CD4-positive, alpha-beta T cell (primary cell): ENCODE data around the gene ARHGAP29. TPM values are rescaled to one million over a fixed set of nuclear protein-coding genes. Genes with fewer than 3 reads are reported as not detected.

Experiments used
- ATAC-seq: fragments of 200-7000 bp; cut with Tn5 transposase; one replicate; pipeline ENCODE4 v1.10.0; 2022; ENCODE audit warnings: mild to moderate bottlenecking; ENCODE audit not compliant: poor library complexity
- CTCF ChIA-PET: fragments of 350-600 bp; sonication (Branson Sonifier 250); formaldehyde crosslinking; loops from one replicate; lab custom pipeline; 2021; ENCODE audit warnings: antibody characterized with exemption, inconsistent platforms; lab: Charles Lee
- POLR2A ChIA-PET: fragments of 350-600 bp; sonication (Branson Sonifier 250); formaldehyde crosslinking; loops from one replicate; lab custom pipeline; 2021; ENCODE audit warnings: antibody characterized with exemption, inconsistent platforms; lab: Charles Lee
- DNase-seq, 14 experiments: peaks; one replicate each; pipeline ENCODE4 v3.0.0-alpha.2; 2013 to 2020; ENCODE audit warnings: mixed read lengths in 2 of 14
- H3K27ac ChIP-seq, 2 donors: one replicate each; pipeline versions ENCODE4 v1.5.1 to v1.7.0; 2013; ENCODE audit warnings: low read length in 2 of 2, low read depth in 1 of 2, mild to moderate bottlenecking in 1 of 2
- H3K27me3 ChIP-seq, 2 experiments: 1 replicate in 1 of 2; 2 replicates in 1 of 2; pipeline versions ENCODE4 v1.6.1 to v1.7.0; 2013; ENCODE audit warnings: low read length in 2 of 2, control low read depth in 1 of 2, mild to moderate bottlenecking in 1 of 2, moderate library complexity in 1 of 2; ENCODE audit not compliant: insufficient read depth in 2 of 2, control insufficient read depth in 1 of 2
- H3K36me3 ChIP-seq: one replicate; pipeline ENCODE4 v1.6.1; 2013; ENCODE audit warnings: low read length, control low read depth; ENCODE audit not compliant: insufficient read depth
- H3K4me1 ChIP-seq: one replicate; pipeline ENCODE4 v1.6.1; 2013; ENCODE audit warnings: low read length, control low read depth; ENCODE audit not compliant: insufficient read depth
- H3K4me3 ChIP-seq: one replicate; pipeline ENCODE4 v1.5.1; 2013; ENCODE audit warnings: mild to moderate bottlenecking, low read length, moderate library complexity
- H3K9me3 ChIP-seq, 2 experiments: 1 replicate in 1 of 2; 2 replicates in 1 of 2; pipeline versions ENCODE4 v1.6.1 to v1.7.0; 2013; ENCODE audit warnings: low read length in 2 of 2, mild to moderate bottlenecking in 2 of 2, control low read depth in 1 of 2, moderate library complexity in 1 of 2; ENCODE audit not compliant: control insufficient read depth in 1 of 2, insufficient read depth in 1 of 2
- H3K27ac Mint-ChIP-seq: one replicate; pipeline ENCODE4 v1.8.0; 2020; ENCODE audit warnings: mixed read lengths
- H3K27me3 Mint-ChIP-seq: one replicate; pipeline ENCODE4 v1.8.0; 2021; ENCODE audit warnings: mixed read lengths
- H3K36me3 Mint-ChIP-seq: one replicate; pipeline ENCODE4 v1.8.0; 2021; ENCODE audit warnings: low read depth, mixed read lengths
- H3K4me1 Mint-ChIP-seq: one replicate; pipeline ENCODE4 v1.8.0; 2021; ENCODE audit warnings: low read depth, mixed read lengths
- H3K4me3 Mint-ChIP-seq: one replicate; pipeline ENCODE4 v1.8.0; 2020; ENCODE audit warnings: mild to moderate bottlenecking, mixed read lengths
- H3K9me3 Mint-ChIP-seq: one replicate; pipeline ENCODE4 v1.8.0; 2020; ENCODE audit warnings: mixed read lengths
- intact Hi-C, 2 experiments: fragments of 100-400 bp; cut with DNase I in 1 of 2; cut with micrococcal nuclease in 1 of 2; formaldehyde crosslinking; loops; one replicate each; pipeline versions ENCODE4 v1.15.1 to v1.9.0; 2023 to 2025; cut with DNase I, micrococcal nuclease
- total RNA-seq, 174 experiments: library from RNA in 2 of 174; stranded (reverse) in 2 of 174; gene quantifications; one replicate each; pipeline ENCODE4 v1.2.3 and lab custom pipeline; 2021 to 2026
- TF ChIP-seq, protein P1 (sequence below): fragments of 200-600 bp; IDR thresholded peaks from one replicate; pipeline ENCODE4 v1.8.0; 2022; ENCODE audit warnings: antibody characterized with exemption, mild to moderate bottlenecking

The ARHGAP29 gene
- total RNA-seq, 2 experiments from 2014 or later: not detected

DNA sequence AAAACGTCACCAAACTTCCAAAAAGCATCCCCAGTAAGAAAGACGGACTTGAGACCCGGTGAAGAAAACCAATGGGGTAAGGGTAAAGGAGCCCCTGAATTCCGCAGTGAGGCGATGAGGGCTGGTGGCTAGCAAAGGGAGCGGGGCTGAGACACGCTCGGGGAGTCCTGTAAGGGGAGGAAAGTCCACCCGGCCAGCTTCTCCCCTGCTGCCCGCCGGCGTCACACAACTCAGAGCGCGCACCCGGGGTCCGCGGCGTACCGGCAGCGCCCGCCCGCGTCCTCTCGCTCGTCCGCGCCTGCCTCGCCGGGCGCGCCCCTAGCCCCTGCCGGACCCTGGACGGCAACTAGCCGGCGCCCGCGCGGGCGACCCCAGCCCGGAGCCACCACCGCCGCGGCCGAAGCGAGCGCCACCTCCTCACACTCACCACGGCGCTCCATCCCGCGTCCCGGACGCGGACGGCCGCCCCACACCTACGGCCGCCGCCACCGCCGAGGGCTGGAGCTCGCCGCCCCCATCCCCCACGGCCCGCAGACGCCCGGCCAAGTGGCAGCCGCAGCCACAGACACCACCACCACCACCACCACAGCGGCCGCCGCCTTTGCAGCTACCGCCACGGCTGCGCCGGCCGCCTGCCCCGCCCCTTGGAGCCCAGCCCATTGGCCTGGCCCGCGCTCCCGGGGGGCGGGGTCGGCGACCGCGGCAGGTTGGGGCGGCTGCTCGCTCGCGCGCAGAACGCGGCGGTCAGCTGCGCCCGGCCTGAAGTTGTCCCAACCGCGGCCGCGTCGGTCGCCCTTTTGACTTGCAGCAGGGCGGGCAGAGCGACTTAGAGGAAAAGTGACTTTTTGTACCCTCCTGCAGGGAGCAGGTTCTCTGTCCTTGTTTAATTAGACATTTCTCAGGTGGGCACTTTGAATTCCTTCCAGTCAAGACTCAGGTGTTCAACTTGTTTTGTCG, 10.0 kb upstream of the ARHGAP29 start:
- Histone ChIP-seq H3K27ac (no peak overlapping the region), H3K4me3 (no peak overlapping the region), H3K36me3 (no peaks in the 10 kb centered on the region), H3K4me1 (peaks cover 3% of the 10 kb centered on the region), H3K27me3 (peaks cover 23 to 62% of the 10 kb centered on the region in 2 experiments), H3K9me3 (peaks cover 0 to 12% of the 10 kb centered on the region in 2 experiments)
- ChIA-PET CTCF (no interaction called here), POLR2A (no interaction called here)
- TF ChIP-seq, protein P1, sequence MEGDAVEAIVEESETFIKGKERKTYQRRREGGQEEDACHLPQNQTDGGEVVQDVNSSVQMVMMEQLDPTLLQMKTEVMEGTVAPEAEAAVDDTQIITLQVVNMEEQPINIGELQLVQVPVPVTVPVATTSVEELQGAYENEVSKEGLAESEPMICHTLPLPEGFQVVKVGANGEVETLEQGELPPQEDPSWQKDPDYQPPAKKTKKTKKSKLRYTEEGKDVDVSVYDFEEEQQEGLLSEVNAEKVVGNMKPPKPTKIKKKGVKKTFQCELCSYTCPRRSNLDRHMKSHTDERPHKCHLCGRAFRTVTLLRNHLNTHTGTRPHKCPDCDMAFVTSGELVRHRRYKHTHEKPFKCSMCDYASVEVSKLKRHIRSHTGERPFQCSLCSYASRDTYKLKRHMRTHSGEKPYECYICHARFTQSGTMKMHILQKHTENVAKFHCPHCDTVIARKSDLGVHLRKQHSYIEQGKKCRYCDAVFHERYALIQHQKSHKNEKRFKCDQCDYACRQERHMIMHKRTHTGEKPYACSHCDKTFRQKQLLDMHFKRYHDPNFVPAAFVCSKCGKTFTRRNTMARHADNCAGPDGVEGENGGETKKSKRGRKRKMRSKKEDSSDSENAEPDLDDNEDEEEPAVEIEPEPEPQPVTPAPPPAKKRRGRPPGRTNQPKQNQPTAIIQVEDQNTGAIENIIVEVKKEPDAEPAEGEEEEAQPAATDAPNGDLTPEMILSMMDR: no peak
- Mint-ChIP-seq H3K4me3 (peak overlapping the region; percentile 80), H3K27ac (no peak overlapping the region), H3K36me3 (peaks cover 3% of the 10 kb centered on the region), H3K27me3 (peaks cover 87% of the 10 kb centered on the region), H3K9me3 (peaks cover 13% of the 10 kb centered on the region), H3K4me1 (peaks cover 11% of the 10 kb centered on the region)
- DNase-seq (peak in 3 of 14 experiments; percentile 6 to 30 (median 22)), ATAC-seq (no peak)
- intact Hi-C loops: no loop called here

- peak overlapping the region; percentile 80 for H3K4me3 Mint-ChIP-seq
- H3K9me3 Mint-ChIP-seq: peaks cover 14% of the 10 kb centered on the region
- ChIA-PET CTCF (no interaction called here), POLR2A (no interaction called here)
- H3K27me3 Mint-ChIP-seq: peaks cover 87% of the 10 kb centered on the region
- ATAC-seq (no peak), DNase-seq (no peak)
- TF ChIP-seq, protein P1: no peak
- Histone ChIP-seq H3K27ac (no peak overlapping the region), H3K36me3 (no peaks in the 10 kb centered on the region), H3K4me3 (no peak overlapping the region), H3K9me3 (peaks cover 0 to 17% of the 10 kb centered on the region in 2 experiments), H3K4me1 (peaks cover 3% of the 10 kb centered on the region), H3K27me3 (peaks cover 27 to 67% of the 10 kb centered on the region in 2 experiments)
- intact Hi-C loops: no loop called here
- no peak overlapping the region for H3K27ac Mint-ChIP-seq
- peaks cover 3% of the 10 kb centered on the region for H3K36me3 Mint-ChIP-seq
- H3K4me1 Mint-ChIP-seq: peaks cover 11% of the 10 kb centered on the region
These were observed 9.3 kb upstream of the ARHGAP29 start for GRCh38 chr1:94246692-94247137.

- H3K27me3 Mint-ChIP-seq: peaks cover 87% of the 10 kb centered on the region
- H3K36me3 ChIP-seq: no peaks in the 10 kb centered on the region
- ChIA-PET POLR2A (no interaction called here), CTCF (no interaction called here)
- H3K4me3 ChIP-seq: no peak overlapping the region
- no peak overlapping the region for H3K4me3 Mint-ChIP-seq
- H3K9me3 ChIP-seq: peaks cover 3 to 17% of the 10 kb centered on the region in 2 experiments
- ATAC-seq (no peak), DNase-seq (no peak)
- TF ChIP-seq, protein P1: no peak
- peaks cover 3% of the 10 kb centered on the region for H3K4me1 ChIP-seq
- peaks cover 29 to 60% of the 10 kb centered on the region in 2 experiments for H3K27me3 ChIP-seq
- H3K36me3 Mint-ChIP-seq: peaks cover 3% of the 10 kb centered on the region
- peaks cover 11% of the 10 kb centered on the region for H3K4me1 Mint-ChIP-seq
- H3K27ac Mint-ChIP-seq: no peak overlapping the region
- H3K27ac ChIP-seq: no peak overlapping the region
- intact Hi-C loops: no loop called here
- peaks cover 16% of the 10 kb centered on the region for H3K9me3 Mint-ChIP-seq
These were observed 8.5 kb upstream of the ARHGAP29 start for GRCh38 chr1:94245747-94246438.
